GM04503 (cell line): ENCODE measurements around the gene MMP11.

Source experiments
- DNase-seq: peaks from one replicate; pipeline ENCODE4 v3.0.0-alpha.2; 2012; ENCODE audit warnings: low read depth

MMP11 gene

GRCh38 chr22:23831781-23832180 is 59.1 kb downstream of the MMP11 start:
- no peak for DNase-seq

GRCh38 chr22:23832226-23833016 is 59.8 kb downstream of the MMP11 start:
- no peak for DNase-seq

- DNase-seq, result no peak
Measured at GRCh38 chr22:23833017-23833751, 60.5 kb downstream of the MMP11 start.
